ENCODE results near the gene SLC7A1. TPM values are rescaled to one million over a fixed set of nuclear protein-coding genes. Genes with fewer than 3 reads are reported as not detected.

SLC7A1 gene
- total RNA-seq, 2 experiments from 2014 or later = 11.3 to 12.3 TPM

DNA sequence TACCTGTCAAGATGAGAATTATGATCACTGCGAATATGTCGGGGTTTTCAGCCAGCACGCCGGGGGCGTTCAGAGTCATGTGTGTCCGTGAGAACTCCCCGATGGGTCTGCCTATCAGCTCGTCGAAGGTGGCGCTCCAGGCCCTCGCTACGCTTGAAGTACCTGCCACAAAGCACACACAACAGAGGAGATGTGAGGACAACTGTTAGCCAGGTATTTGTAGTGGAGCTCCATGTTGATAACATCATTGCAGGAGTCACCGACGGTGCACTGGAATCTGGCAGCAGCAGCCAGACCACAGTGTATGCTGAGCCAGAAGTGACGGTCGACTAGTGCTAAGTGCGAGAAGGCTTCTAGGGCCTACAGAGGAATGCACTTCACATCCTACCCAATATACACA, 62.7 kb downstream of the SLC7A1 start:
- ChIA-PET CTCF (no interaction called here), POLR2A (no interaction called here)
- no peaks in the 10 kb centered on the region for H3K4me1 ChIP-seq (ENCODE audit: insufficient read depth, low read length)
- DNase-seq = no peak
- Mint-ChIP-seq H3K36me3 (ENCODE audit: low read depth) (peaks cover 86% of the 10 kb centered on the region), H3K9me3 (no peaks in the 10 kb centered on the region), H3K4me1 (ENCODE audit: low read depth) (peaks cover 5% of the 10 kb centered on the region), H3K27ac (no peak overlapping the region), H3K4me3 (no peak overlapping the region), H3K27me3 (no peaks in the 10 kb centered on the region)
- H3K27me3 ChIP-seq (ENCODE audit: control insufficient read depth in 1 of 2, insufficient read depth in 2 of 2, low read length in 2 of 2) = no peaks in the 10 kb centered on the region
- no peak overlapping the region for H3K4me3 ChIP-seq (ENCODE audit: low read length)
- no peaks in the 10 kb centered on the region for H3K9me3 ChIP-seq (ENCODE audit: control insufficient read depth in 1 of 2, insufficient read depth in 1 of 2, low read length in 2 of 2)
- ATAC-seq (ENCODE audit: poor library complexity) = no peak
- intact Hi-C loops (cut with DNase I, micrococcal nuclease) = no loop called here
- TF ChIP-seq, protein P1, sequence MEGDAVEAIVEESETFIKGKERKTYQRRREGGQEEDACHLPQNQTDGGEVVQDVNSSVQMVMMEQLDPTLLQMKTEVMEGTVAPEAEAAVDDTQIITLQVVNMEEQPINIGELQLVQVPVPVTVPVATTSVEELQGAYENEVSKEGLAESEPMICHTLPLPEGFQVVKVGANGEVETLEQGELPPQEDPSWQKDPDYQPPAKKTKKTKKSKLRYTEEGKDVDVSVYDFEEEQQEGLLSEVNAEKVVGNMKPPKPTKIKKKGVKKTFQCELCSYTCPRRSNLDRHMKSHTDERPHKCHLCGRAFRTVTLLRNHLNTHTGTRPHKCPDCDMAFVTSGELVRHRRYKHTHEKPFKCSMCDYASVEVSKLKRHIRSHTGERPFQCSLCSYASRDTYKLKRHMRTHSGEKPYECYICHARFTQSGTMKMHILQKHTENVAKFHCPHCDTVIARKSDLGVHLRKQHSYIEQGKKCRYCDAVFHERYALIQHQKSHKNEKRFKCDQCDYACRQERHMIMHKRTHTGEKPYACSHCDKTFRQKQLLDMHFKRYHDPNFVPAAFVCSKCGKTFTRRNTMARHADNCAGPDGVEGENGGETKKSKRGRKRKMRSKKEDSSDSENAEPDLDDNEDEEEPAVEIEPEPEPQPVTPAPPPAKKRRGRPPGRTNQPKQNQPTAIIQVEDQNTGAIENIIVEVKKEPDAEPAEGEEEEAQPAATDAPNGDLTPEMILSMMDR (IDR thresholded peaks at IDR 0.05) = no peak
- H3K27ac ChIP-seq (ENCODE audit: low read depth in 1 of 2, low read length in 2 of 2) = no peak overlapping the region
- peaks cover 65% of the 10 kb centered on the region for H3K36me3 ChIP-seq (ENCODE audit: insufficient read depth, low read length)

DNA sequence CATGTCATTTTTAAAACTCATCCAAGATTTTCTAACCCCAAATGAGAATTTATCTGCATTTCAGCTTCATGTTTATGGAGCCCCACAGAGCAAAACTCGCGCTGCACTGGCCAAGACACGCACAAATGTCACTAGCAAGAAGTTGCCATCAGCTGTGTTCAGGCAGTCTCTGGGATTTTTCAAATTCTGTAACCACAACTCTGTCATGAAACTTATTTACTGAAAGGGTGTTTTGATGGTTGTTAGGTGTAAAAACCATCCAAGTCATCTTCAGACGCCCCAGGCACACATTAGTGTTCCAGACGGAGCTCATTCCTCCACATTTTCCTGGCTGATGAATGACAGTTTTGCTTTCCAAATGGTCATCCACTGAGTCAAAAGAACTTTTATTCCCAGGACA, 63.4 kb downstream of the SLC7A1 start:
- H3K4me1 ChIP-seq (ENCODE audit: insufficient read depth, low read length) = no peaks in the 10 kb centered on the region
- H3K27me3 ChIP-seq (ENCODE audit: control insufficient read depth in 1 of 2, insufficient read depth in 2 of 2, low read length in 2 of 2) = no peaks in the 10 kb centered on the region
- TF ChIP-seq, protein P1 (IDR thresholded peaks at IDR 0.05) = no peak
- Mint-ChIP-seq H3K9me3 (no peaks in the 10 kb centered on the region), H3K4me1 (ENCODE audit: low read depth) (no peaks in the 10 kb centered on the region), H3K36me3 (ENCODE audit: low read depth) (peaks cover 90% of the 10 kb centered on the region), H3K4me3 (no peak overlapping the region), H3K27me3 (no peaks in the 10 kb centered on the region), H3K27ac (no peak overlapping the region)
- intact Hi-C loops (cut with DNase I, micrococcal nuclease) = no loop called here
- no peak overlapping the region for H3K27ac ChIP-seq (ENCODE audit: low read depth in 1 of 2, low read length in 2 of 2)
- ChIA-PET POLR2A (no interaction called here), CTCF (no interaction called here)
- H3K36me3 ChIP-seq (ENCODE audit: insufficient read depth, low read length) = peaks cover 72% of the 10 kb centered on the region
- no peaks in the 10 kb centered on the region for H3K9me3 ChIP-seq (ENCODE audit: control insufficient read depth in 1 of 2, insufficient read depth in 1 of 2, low read length in 2 of 2)
- DNase-seq (peak in 1 of 14 experiments; percentile 2), ATAC-seq (ENCODE audit: poor library complexity) (no peak)
- H3K4me3 ChIP-seq (ENCODE audit: low read length) = no peak overlapping the region

DNA sequence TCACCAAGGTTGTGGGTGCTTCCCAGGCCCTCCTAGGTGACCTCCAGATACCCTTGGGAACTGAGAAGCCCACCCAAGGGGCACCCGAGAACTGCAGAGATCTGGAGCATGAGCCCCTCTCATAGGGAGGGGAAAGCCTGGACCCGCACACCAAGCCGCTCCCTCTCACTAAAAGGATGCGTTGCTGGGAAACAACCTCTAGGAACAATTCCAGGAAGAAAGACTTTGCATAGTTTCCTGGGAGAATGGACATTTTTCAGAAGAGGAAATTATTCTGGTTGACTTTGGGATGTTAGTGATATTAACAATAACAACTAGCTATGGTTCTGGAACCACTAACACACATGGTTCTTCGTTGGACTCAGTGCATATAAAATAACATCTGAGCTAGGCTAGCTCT, 64.6 kb downstream of the SLC7A1 start:
- H3K9me3 Mint-ChIP-seq = no peaks in the 10 kb centered on the region
- ATAC-seq (ENCODE audit: poor library complexity) = no peak
- peaks cover 79% of the 10 kb centered on the region for H3K36me3 ChIP-seq (ENCODE audit: insufficient read depth, low read length)
- no peak overlapping the region for H3K27ac Mint-ChIP-seq
- H3K27ac ChIP-seq (ENCODE audit: low read depth in 1 of 2, low read length in 2 of 2) = no peak overlapping the region
- no peaks in the 10 kb centered on the region for H3K9me3 ChIP-seq (ENCODE audit: control insufficient read depth in 1 of 2, insufficient read depth in 1 of 2, low read length in 2 of 2)
- H3K36me3 Mint-ChIP-seq (ENCODE audit: low read depth) = peaks cover 96% of the 10 kb centered on the region
- TF ChIP-seq, protein P1 (IDR thresholded peaks at IDR 0.05) = no peak
- H3K4me3 ChIP-seq (ENCODE audit: low read length) = no peak overlapping the region
- CTCF ChIA-PET = no interaction called here
- POLR2A ChIA-PET = no interaction called here
- H3K4me1 Mint-ChIP-seq (ENCODE audit: low read depth) = no peaks in the 10 kb centered on the region
- H3K4me3 Mint-ChIP-seq = no peak overlapping the region
- no peaks in the 10 kb centered on the region for H3K4me1 ChIP-seq (ENCODE audit: insufficient read depth, low read length)
- H3K27me3 ChIP-seq (ENCODE audit: control insufficient read depth in 1 of 2, insufficient read depth in 2 of 2, low read length in 2 of 2) = no peaks in the 10 kb centered on the region
- intact Hi-C loops (cut with DNase I, micrococcal nuclease) = no loop called here
- no peaks in the 10 kb centered on the region for H3K27me3 Mint-ChIP-seq
- no peak for DNase-seq

All from CD4-positive, alpha-beta T cell (primary cell).